Smooth muscle cell (in vitro differentiated cells): Measurements from ENCODE around the gene MYBPC2. TPM values are rescaled to one million over a fixed set of nuclear protein-coding genes. Genes with fewer than 3 reads are reported as not detected.

Experiments used
- DNase-seq: peaks from one replicate; lab custom pipeline; 2025; ENCODE audit not compliant: unreplicated experiment; lab: John Stamatoyannopoulos, UW
- H2AFZ ChIP-seq: fragments of 200-600 bp; sonication (generic); 2 replicates; pipeline ENCODE4 v1.6.0; 2016; ENCODE audit warnings: antibody characterized with exemption, low read depth, mild to moderate bottlenecking
- H3F3A ChIP-seq: fragments of 200-600 bp; sonication (generic); 2 replicates; pipeline ENCODE4 v1.6.0; 2017; ENCODE audit warnings: antibody characterized with exemption, low read depth
- H3K27ac ChIP-seq: fragments of 200-600 bp; sonication (generic); 2 replicates; pipeline ENCODE4 v1.5.1; 2016; ENCODE audit warnings: low read depth, mild to moderate bottlenecking
- H3K27me3 ChIP-seq: fragments of 200-600 bp; sonication (generic); 2 replicates; pipeline ENCODE4 v1.6.1; 2016; ENCODE audit warnings: low read depth, mild to moderate bottlenecking
- H3K36me3 ChIP-seq: fragments of 200-600 bp; sonication (generic); 2 replicates; pipeline ENCODE4 v1.5.1; 2016; ENCODE audit warnings: low read depth
- H3K4me1 ChIP-seq: fragments of 200-600 bp; sonication (generic); 2 replicates; pipeline ENCODE4 v1.5.1; 2016; ENCODE audit warnings: low read depth
- H3K4me2 ChIP-seq: fragments of 200-600 bp; sonication (generic); 2 replicates; pipeline ENCODE4 v1.6.0; 2016; ENCODE audit warnings: mild to moderate bottlenecking
- H3K4me3 ChIP-seq: fragments of 200-600 bp; sonication (generic); 2 replicates; pipeline ENCODE4 v1.5.1; 2016; ENCODE audit warnings: mild to moderate bottlenecking
- H3K79me2 ChIP-seq: fragments of 200-600 bp; sonication (generic); 2 replicates; pipeline ENCODE4 v1.6.0; 2016; ENCODE audit warnings: low read depth, mild to moderate bottlenecking
- H3K9ac ChIP-seq: fragments of 200-600 bp; sonication (generic); 2 replicates; pipeline ENCODE4 v1.6.0; 2016; ENCODE audit warnings: low read depth
- H3K9me3 ChIP-seq: fragments of 200-600 bp; sonication (generic); replicated peaks from 2 replicates; pipeline ENCODE4 v1.5.1; 2016; ENCODE audit warnings: low read depth
- H4K20me1 ChIP-seq: fragments of 200-600 bp; sonication (generic); 2 replicates; pipeline ENCODE4 v1.6.0; 2016; ENCODE audit warnings: low read depth
- WGBS: methylation state at CpG from one replicate; pipeline ENCODE4 v1.1.7; 2016; ENCODE audit warnings: low lambda C conversion rate; 5-methylcytosine and 5-hydroxymethylcytosine counted together
- polyA plus RNA-seq: library from polyadenylated mRNA; unstranded; fragments of >200 nt; fragmentation: Nextera tagmentation; extraction: Ambion mirVana; gene quantifications from 2 replicates; pipeline ENCODE4 v1.2.1, GENCODE V29; 2016
- total RNA-seq: library from RNA; depleted of rRNA; stranded (reverse); fragments of >200 nt; gene quantifications from 2 replicates; pipeline ENCODE4 v1.2.3, GENCODE V29; 2014
- TF ChIP-seq, protein P1 (sequence below): fragments of 200-600 bp; sonication (generic); IDR thresholded peaks from 2 replicates; pipeline ENCODE4 v1.5.1; 2017; ENCODE audit warnings: borderline replicate concordance, mild to moderate bottlenecking, antibody characterized with exemption; ENCODE audit not compliant: insufficient read depth, poor library complexity, severe bottlenecking

The MYBPC2 gene
- total and polyA plus RNA-seq, 2 experiments from 2014 or later: not detected

DNA sequence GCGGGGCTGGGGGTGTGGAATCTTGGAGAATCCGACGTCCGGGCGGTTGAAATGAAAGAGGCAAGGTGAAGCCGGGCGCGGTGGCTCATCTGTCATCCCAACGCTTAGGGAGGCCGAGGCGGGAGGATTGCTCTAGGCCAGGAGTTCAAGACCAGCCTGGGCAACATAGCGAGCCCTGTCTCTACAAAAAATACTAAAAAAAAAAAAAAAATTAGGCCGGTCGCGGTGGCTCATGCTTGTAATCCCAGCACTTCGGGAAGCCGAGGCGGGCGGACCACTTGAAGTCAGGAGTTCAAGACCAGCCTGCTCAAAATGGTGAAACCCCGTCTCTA lies 44.2 kb downstream of the MYBPC2 start:
- Histone ChIP-seq H2AFZ (peak overlapping the region; percentile 100), H4K20me1 (peaks cover 24% of the 10 kb centered on the region), H3K9ac (peak overlapping the region; percentile 85), H3K9me3 (no peaks in the 10 kb centered on the region), H3K36me3 (no peaks in the 10 kb centered on the region), H3K27ac (no peak overlapping the region), H3K4me2 (peak overlapping the region; percentile 98), H3F3A (peaks cover 6% of the 10 kb centered on the region), H3K79me2 (peaks cover 16% of the 10 kb centered on the region), H3K27me3 (no peaks in the 10 kb centered on the region), H3K4me3 (peak overlapping the region; percentile 97), H3K4me1 (peaks cover 7% of the 10 kb centered on the region)
- TF ChIP-seq, protein P1, sequence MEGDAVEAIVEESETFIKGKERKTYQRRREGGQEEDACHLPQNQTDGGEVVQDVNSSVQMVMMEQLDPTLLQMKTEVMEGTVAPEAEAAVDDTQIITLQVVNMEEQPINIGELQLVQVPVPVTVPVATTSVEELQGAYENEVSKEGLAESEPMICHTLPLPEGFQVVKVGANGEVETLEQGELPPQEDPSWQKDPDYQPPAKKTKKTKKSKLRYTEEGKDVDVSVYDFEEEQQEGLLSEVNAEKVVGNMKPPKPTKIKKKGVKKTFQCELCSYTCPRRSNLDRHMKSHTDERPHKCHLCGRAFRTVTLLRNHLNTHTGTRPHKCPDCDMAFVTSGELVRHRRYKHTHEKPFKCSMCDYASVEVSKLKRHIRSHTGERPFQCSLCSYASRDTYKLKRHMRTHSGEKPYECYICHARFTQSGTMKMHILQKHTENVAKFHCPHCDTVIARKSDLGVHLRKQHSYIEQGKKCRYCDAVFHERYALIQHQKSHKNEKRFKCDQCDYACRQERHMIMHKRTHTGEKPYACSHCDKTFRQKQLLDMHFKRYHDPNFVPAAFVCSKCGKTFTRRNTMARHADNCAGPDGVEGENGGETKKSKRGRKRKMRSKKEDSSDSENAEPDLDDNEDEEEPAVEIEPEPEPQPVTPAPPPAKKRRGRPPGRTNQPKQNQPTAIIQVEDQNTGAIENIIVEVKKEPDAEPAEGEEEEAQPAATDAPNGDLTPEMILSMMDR: no peak
- DNase-seq: no peak
- WGBS: 24% methylated on average over 20 of the region's 20 CpGs

DNA sequence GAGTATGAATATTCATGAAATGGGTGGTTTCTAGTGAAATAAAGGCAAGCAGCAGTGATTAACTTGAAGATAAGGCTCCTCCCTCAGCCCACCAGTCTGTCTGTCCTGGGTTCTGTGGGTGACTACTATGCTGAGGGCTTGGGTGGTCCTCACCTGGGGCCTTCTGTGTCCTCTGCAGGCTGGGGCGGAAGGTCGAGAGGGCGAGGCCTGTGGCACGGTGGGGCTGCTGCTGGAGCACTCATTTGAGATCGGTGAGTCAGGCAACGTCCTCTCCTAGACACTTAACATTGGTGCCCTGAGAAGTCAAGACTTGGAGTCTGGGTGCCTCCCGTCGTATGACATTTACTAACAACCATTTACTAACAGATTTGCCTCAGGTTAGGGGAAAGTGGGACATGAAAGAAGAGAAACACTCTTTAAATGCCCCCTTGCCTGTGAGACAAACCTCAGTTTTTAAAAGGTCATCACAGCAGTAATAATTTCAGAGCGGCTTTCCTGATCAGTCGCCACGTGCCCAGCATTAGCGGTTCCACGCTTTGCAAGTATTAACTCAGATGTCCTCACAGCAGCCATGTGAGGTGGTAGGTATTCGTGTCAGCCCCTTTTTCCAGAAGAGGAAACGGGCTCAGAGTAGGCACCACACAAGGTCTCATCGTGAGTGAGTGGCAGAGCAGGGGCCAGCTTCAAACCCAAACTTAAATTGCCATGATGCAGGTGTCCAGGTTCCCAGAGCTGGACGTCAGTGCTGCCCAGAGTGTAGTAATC lies 45.2 kb downstream of the MYBPC2 start:
- Histone ChIP-seq H3K4me3 (peak overlapping the region; percentile 97), H3K4me2 (peak overlapping the region; percentile 98), H3K9me3 (no peaks in the 10 kb centered on the region), H3F3A (peaks cover 6% of the 10 kb centered on the region), H3K9ac (no peak overlapping the region), H3K27ac (no peak overlapping the region), H3K79me2 (peaks cover 16% of the 10 kb centered on the region), H2AFZ (no peak overlapping the region), H3K27me3 (no peaks in the 10 kb centered on the region), H3K36me3 (no peaks in the 10 kb centered on the region), H4K20me1 (peaks cover 24% of the 10 kb centered on the region), H3K4me1 (peaks cover 7% of the 10 kb centered on the region)
- no peak for DNase-seq
- 94% methylated on average over 17 of the region's 17 CpGs for whole genome bisulfite sequencing
- TF ChIP-seq, protein P1: no peak

DNA sequence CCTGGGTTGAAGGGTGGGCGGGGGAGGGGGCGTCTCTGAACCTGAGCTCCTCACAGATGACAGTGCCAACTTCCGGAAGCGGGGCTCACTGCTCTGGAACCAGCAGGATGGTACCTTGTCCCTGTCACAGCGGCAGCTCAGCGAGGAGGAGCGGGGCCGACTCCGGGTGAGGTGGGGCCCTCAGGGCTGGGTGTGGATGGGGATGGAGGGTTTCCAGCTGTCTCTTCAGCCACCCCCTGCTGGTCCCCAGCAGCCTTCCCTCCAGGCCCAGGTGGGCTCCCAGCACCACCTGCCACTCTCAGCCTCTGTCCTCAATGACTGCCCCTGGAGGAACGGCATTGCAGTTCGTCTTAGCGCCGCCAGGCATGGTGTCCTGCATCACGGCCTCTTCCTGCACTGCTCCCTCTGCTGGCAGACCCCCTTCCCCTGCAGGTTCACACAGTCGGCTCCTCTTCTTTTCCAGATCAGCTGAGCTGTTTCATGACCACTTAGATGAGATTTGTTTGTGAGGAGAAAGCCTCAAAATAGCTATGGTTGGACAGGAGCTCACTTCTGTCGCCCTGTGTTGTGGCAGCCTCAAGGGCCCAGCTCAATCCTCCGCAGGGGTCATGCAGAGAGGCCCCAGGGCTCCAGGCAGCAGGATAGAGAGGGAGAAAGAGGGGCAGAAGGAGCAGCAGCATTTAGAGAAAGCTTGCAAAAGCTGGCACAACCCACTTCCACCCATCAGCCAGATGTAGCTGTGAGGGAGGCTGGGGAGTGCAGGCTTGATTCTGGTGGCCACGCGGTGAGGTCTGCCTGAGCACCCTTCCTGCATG lies 46.4 kb downstream of the MYBPC2 start:
- no peak for DNase-seq
- H3K36me3 ChIP-seq: no peaks in the 10 kb centered on the region
- H3K4me1 ChIP-seq: peaks cover 7% of the 10 kb centered on the region
- no peaks in the 10 kb centered on the region for H3K27me3 ChIP-seq
- peaks cover 24% of the 10 kb centered on the region for H4K20me1 ChIP-seq
- H3K4me3 ChIP-seq: no peak overlapping the region
- H3K27ac ChIP-seq: no peak overlapping the region
- H3F3A ChIP-seq: peaks cover 6% of the 10 kb centered on the region
- WGBS: 87% methylated on average over 19 of the region's 19 CpGs
- no peaks in the 10 kb centered on the region for H3K9me3 ChIP-seq
- no peak overlapping the region for H2AFZ ChIP-seq
- TF ChIP-seq, protein P1: peak; percentile 39
- H3K4me2 ChIP-seq: no peak overlapping the region
- H3K9ac ChIP-seq: no peak overlapping the region
- peaks cover 16% of the 10 kb centered on the region for H3K79me2 ChIP-seq
